GM19035 (cell line): ENCODE measurements around the gene MERTK.

Source experiments
- ATAC-seq: cut with Tn5 transposase; IDR thresholded peaks from one replicate; pipeline ENCODE4 v1.9.1; 2021; ENCODE audit not compliant: unreplicated experiment

Gene MERTK

GRCh38 chr2:111975053-111975552, 76.7 kb downstream of the MERTK start:
- ATAC-seq: no peak

GRCh38 chr2:111975819-111976218, 77.4 kb downstream of the MERTK start:
- no peak for ATAC-seq

DNA sequence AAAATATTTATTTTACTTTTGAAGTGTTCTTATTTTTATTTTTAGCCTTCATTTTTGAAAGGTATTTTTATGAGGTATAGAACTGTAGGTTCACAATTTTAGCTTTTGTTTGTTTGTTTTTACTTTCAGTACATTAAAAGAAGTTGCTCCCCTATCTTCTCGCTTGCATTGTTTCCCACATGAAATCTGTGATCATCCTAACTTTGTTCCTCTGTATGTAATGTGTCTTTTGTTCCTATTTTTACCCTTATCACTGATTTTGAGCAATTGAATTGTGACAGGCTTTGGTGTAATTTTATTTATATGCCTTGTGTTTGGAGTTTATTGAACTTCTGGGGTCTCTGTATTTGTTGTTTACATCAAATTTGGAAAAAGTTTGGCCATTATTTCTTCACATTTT, 78.8 kb downstream of the MERTK start:
- no peak for ATAC-seq

DNA sequence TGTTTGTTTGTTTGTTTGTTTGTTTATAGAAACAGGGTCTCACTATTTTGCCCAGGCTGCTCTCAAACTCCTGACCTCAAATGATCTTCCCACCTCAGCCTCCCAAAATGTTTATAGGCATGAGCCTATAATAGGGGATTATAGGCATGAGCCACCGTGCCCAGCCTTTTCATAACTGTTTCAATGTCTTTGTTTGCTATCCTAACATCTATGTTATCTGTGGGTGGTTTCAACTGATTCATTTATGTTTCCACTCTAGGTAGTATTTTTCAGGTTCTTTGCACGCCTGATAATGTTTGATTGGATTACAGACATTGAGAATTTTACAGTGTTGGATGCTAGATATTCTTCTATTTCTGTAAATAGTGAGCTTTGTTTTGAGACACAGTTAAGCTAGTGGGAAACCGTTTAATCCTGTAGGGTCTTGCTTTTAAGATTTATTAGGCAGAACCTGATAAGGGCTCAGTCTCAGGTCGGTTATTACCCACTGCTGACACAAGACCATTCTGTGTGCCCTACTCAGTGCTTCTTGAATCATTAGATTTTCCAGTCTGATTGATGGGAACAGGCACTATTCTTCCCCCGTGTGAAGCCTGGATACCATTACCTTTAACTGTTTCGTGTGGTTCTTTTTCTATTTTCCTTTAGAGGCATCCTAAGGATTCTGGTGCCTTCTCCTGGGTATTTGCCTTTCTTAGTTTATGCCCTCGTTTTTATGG, 80.2 kb downstream of the MERTK start:
- no peak for ATAC-seq

DNA sequence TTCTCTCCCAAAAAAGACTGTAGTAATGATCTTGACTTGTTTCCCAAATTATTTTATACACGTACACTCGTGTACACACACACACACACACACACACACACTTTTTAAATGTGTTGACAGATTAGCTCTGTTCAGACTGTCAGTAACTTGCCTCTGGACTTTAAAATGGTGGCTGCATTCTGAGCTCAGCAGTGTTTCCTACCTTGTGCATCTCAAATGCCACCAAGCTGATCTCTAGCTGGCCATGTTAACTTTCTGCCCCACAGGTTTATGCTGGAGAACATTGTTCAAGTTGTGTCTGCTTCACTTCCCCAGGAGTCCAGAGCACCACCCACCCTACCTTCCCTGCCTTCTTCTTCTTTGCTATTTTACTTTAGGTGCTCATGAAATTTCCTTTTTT, 83.3 kb downstream of the MERTK start:
- ATAC-seq: no peak

GRCh38 chr2:111982822-111983221, 84.4 kb downstream of the MERTK start:
- no peak for ATAC-seq

DNA sequence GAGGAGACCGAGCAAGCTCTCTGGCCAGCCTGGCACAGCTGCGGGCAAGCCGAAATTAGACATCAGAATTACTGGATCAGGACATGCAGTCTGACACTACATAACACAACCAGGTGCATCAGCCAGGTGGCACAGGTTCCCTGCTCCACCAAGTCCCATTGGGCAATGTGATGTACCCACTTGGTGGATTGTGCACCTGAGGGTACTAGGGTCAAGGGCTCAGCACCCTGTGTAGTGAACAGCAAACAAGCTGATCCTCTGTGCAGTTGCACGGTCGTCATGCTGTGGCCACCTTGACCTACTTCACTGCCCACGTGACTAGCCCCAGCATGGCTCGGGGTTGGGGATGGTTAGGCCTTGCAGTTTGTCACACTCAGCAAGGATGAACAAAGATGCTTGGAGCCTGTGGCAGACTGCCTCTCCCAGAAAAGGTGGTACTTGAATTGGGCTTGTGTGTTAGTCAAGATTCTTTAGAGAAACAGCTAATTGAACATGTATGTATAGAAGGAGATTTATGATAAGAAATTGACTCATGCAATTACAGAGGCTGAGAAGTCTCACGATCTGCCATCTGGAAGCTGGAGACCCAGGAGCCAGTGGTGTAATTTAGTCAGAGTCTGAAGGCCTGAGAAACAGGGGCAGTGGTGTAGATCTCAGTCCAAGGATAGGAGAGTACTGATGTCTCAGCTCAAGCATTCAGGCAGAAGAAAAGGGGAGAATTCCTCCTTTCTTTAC, 85.2 kb downstream of the MERTK start:
- no peak for ATAC-seq

DNA sequence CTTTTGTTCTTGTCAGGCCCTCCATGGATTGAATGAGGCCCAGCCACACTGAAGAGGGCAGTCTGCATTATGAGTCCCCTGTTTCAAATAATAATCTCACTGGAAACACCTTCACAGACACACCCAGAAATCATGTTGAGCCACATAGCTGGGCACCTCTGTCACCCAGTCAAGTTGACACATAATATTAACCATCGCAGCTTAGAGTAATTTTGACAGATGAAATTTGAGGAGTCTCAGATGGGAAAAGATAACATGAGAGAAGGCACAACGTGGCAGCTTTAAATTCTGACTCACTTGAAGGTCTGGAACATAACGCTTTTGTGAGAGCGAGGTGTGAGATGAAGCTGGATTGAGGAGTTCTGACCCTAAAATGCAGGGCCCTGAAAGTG, 85.8 kb downstream of the MERTK start:
- no peak for ATAC-seq

DNA sequence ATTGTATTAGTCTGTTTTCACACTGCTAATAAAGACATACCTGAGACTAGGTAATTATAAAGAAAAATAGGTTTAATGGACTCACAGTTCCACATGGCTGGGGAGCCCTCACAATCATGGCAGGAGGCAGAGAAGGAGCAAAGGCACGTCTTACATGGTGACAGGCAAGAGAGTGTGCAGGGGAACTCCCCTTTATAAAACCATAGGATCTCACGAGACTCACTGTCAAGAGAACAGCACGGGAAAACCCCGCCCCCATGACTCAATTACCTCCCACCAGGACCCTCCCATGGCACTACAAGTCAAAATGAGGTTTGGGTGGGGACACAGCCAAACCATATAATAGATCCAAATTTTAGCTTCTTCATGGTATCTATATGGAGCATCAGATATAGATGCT, 87.1 kb downstream of the MERTK start:
- no peak for ATAC-seq

DNA sequence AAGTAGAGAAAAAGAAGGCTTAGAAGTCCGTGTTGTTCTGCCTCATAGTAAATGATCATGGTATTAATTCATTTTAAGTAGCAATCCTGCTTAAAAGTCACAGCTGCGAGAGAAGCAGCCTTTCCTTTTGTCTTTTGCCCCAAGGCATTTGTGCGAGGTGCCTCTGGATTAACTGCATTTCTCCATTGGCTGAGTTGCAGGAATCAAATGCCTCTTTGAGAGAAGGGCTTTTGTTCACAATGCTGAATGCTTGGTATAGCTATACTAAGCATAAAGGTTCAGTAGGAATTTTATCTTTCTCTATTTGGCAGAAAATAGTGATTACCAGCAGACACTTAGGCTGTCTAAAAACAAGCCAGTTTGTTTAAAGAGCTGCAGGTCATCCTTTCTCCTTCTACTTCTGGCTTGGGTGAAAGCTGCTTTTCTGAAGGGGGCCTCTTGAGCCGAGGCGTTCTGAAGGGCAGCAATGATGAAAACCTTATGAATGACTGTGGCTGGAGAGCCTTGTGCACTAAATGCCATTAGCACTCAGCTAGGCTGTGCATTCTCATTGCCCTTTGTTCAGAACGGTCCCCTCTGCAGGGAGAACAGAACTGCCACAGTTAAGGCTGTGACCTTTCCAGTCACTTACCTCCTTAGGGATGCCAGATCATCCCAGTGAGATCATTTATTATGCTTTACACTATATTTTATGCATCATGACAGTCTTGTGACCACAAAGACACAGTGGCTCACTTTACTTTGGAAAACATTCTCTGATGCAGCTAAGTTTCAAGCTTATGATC, 87.9 kb downstream of the MERTK start:
- ATAC-seq: no peak

DNA sequence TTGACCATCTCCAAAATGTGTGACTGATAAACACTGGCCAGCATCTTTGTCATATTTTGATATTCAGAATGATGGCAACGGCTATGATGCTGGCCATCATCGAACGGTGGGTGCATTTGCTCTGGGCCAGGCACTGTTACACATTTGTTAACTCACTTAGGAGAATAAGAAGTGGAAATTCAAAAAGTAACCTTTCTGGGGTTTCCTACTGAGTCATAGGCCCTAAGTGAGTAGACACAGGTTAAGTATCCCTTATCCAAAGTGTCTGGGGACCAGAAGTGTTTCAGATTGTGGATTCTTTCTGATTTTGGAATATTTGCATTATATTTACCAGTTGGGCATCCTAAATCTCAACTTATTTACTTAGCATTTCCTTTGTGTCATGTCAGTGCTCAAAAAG, 92.0 kb downstream of the MERTK start:
- ATAC-seq: no peak

DNA sequence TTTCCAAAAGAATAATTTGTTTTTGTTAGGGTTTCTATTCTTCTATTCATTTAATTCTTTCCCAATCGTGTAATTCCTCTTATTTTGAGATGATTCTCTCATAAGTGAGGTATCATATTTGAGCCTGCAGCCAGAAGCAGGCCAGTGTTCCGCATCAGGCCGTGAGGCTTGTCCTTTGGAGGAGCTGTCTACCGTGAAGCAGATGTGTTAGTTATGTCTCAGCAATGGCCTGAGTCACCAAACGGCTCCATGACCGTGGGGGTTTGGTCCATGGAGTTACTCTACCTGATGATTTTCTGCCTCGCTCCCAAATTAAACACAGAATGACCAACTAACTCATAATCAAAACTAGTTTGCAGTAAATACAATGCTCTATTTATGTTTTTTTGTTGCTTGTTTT, 92.4 kb downstream of the MERTK start:
- ATAC-seq: no peak

- no peak for ATAC-seq
Measured at GRCh38 chr2:111994042-111994441, 95.6 kb downstream of the MERTK start.

DNA sequence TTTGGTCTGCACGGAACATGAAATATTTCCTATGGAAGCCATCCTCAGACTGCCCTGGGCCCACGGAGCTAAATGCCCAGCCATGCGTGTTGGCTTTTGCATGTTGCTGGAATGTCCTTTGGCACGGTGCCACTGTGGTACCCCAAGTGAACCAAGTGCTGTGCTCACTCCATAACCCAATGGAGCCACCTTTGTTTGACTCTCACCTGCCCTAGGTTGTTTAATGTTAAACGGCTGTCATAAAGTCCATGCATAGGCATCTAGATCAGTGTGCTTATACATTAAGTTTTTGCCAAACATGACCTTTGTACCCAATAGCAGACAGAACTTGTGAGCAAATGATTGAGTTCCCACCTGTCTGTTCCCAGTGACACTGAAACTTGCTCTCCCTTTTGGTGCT, 96.7 kb downstream of the MERTK start:
- ATAC-seq: no peak

DNA sequence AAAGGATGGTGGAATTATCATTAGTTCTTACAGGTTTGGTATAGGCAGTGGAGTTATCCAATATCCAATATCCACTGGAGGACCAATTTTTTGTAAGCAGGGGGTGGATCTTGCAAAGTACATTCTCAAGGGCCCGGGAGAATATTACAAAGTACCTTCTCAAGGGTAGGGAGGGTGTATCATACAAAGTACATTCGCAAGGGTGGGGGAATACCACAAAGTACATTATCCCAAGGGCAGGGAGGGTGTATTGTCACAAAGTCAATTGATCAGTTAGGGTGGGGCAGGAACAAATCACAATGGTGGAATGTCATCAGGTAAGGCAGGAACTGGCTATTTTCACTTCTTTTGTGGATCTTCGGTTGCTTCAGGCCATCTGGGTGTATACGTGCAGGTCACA, 101.4 kb downstream of the MERTK start:
- ATAC-seq: no peak

DNA sequence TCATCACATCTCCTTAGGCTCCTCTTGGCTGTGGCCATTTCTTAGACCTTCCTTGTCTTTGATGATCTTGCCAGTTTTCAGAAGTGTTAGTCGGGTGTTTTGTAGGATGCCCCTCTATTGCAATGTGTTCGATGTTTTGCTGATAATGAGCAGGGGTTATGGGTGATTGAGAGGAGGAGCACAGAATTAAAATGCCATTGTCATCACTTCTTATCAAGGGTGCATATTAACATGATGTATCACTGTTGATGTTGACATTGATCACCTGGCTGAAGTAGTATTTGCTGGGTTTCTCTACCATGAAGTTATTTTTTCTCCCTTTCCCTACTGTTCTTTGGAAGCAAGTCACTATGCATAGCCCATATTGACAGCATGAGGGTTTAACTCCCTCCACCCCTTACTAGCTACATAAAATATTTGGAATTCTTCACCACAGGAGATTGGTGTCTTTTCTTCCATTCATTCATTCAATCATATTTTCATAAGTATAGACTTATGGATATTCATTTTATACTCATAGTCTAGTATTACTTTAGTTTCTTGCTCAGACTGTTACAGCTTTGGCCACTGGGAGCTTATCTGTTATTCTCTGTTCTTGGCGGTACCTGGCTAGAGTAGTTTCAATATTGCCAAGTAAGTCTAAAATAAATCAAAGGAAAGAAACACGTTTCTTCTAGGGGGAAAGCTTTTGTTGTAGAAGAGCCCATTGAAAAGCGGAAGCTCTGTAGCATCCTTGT, 102.2 kb downstream of the MERTK start:
- ATAC-seq: no peak

DNA sequence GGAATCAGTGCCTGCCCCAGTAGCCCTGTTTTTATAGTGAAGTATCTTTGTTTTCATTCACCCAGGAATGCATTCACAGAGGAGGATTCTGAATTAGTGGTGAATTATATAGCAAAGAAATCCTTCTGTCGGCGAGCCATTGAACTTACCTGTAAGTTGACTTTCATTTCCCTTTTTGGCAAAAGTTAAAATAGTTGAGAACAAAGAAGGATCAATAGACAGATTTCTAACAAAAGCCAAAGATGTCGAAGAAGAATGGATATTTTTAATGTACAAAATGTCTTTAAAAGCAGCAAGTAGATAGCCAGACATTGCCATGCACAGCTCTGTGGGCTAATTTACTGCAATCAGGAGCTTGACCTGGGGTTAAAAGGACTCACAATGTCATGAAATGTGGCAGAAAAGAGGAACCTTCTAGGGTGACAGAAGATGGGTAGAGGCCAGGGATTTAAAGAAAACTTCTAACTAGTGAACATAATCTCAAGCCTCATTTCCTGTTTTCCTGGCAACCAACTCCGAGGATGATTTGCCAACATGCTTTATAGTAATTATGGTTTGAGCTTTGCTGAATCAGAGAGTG, 102.8 kb downstream of the MERTK start:
- ATAC-seq: no peak

GRCh38 chr2:112001942-112002341, 103.5 kb downstream of the MERTK start:
- ATAC-seq: no peak

- no peak for ATAC-seq
Measured at GRCh38 chr2:112003576-112004252, 105.3 kb downstream of the MERTK start.

GRCh38 chr2:112004253-112004645, 105.8 kb downstream of the MERTK start:
- peak; percentile 55 for ATAC-seq
